Mesothelial cell of epicardium (in vitro differentiated cells): ENCODE data around the gene FCHO2. TPM values are rescaled to one million over a fixed set of nuclear protein-coding genes. Genes with fewer than 3 reads are reported as not detected.
"Not testable (repeated sequence)": the region's sequence is repeated elsewhere in the genome, so short reads cannot be mapped to it uniquely, and the experiment has no call there.

Experiments used
- DNase-seq, 2 experiments: peaks; one replicate each; pipeline ENCODE4 v3.0.0; 2021; ENCODE audit warnings: low spot score in 2 of 2; ENCODE audit not compliant: unreplicated experiment in 2 of 2
- H3K27ac Mint-ChIP-seq: 2 replicates; pipeline ENCODE4 v1.8.0; 2021; ENCODE audit warnings: mixed read lengths
- H3K27me3 Mint-ChIP-seq: 2 replicates; pipeline ENCODE4 v1.8.0; 2021; ENCODE audit warnings: low read depth, mixed read lengths
- H3K36me3 Mint-ChIP-seq: 2 replicates; pipeline ENCODE4 v1.8.0; 2021; ENCODE audit warnings: mixed read lengths
- H3K4me1 Mint-ChIP-seq: 2 replicates; pipeline ENCODE4 v1.8.0; 2021; ENCODE audit warnings: mixed read lengths
- H3K4me3 Mint-ChIP-seq: 2 replicates; pipeline ENCODE4 v1.8.0; 2021; ENCODE audit warnings: mild to moderate bottlenecking, moderate library complexity, mixed read lengths
- H3K9me3 Mint-ChIP-seq: 2 replicates; pipeline ENCODE4 v1.8.0; 2021; ENCODE audit warnings: mixed read lengths
- CTCF ChIP-seq: fragments of 200-600 bp; sonication (generic); IDR thresholded peaks from one replicate; pipeline ENCODE4 v1.5.0; 2021; ENCODE audit warnings: antibody characterized with exemption; ENCODE audit not compliant: unreplicated experiment
- total RNA-seq: library from RNA; stranded (reverse); gene quantifications from 3 replicates; pipeline ENCODE4 v1.2.1, GENCODE V29; 2021

FCHO2 gene
- total RNA-seq, 1 donor from 2014 or later: 28.7 TPM

GRCh38 chr5:72996632-72997031, 40.8 kb downstream of the FCHO2 start:
- Mint-ChIP-seq H3K27me3 (no peaks in the 10 kb centered on the region), H3K27ac (no peak overlapping the region), H3K4me3 (no peak overlapping the region), H3K36me3 (peaks cover 35% of the 10 kb centered on the region), H3K9me3 (peaks cover 19% of the 10 kb centered on the region), H3K4me1 (no peaks in the 10 kb centered on the region)
- DNase-seq: no peak
- TF ChIP-seq CTCF: no peak

DNA sequence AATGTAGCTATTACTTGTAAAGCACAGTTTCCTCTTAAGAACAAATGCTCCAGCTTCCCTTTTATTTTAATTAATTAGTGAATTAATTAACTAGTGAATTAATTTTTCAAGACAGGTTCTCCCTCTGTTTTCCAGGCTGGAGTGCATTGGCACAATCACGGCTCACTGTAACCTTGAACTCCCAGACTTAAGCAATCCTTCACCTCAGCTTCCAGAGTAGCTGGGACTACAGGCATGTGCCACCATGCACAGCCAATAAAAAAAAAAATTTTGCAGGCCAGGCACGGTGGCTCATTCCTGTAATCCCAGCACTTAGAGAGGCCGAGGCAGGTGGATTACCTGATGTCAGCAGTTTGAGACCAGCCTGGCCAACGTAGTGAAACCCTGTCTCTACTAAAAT, 44.1 kb downstream of the FCHO2 start:
- Mint-ChIP-seq H3K9me3 (no peaks in the 10 kb centered on the region), H3K27me3 (no peaks in the 10 kb centered on the region), H3K4me3 (no peak overlapping the region), H3K36me3 (peaks cover 14% of the 10 kb centered on the region), H3K27ac (no peak overlapping the region), H3K4me1 (no peaks in the 10 kb centered on the region)
- no peak for TF ChIP-seq CTCF
- no peak for DNase-seq

GRCh38 chr5:73005886-73006285, 50.0 kb downstream of the FCHO2 start:
- H3K4me1 Mint-ChIP-seq: peaks cover 5% of the 10 kb centered on the region
- peaks cover 2% of the 10 kb centered on the region for H3K36me3 Mint-ChIP-seq
- DNase-seq: no peak
- H3K4me3 Mint-ChIP-seq: no peak overlapping the region
- H3K27me3 Mint-ChIP-seq: no peaks in the 10 kb centered on the region
- TF ChIP-seq CTCF: no peak
- H3K27ac Mint-ChIP-seq: no peak overlapping the region
- no peaks in the 10 kb centered on the region for H3K9me3 Mint-ChIP-seq

GRCh38 chr5:73007051-73007450, 51.2 kb downstream of the FCHO2 start:
- Mint-ChIP-seq H3K27ac (peak overlapping the region; percentile 60), H3K4me3 (no peak overlapping the region), H3K27me3 (no peaks in the 10 kb centered on the region), H3K9me3 (no peaks in the 10 kb centered on the region), H3K4me1 (peaks cover 5% of the 10 kb centered on the region), H3K36me3 (peaks cover 4% of the 10 kb centered on the region)
- DNase-seq: no peak
- no peak for TF ChIP-seq CTCF

- no peaks in the 10 kb centered on the region for H3K27me3 Mint-ChIP-seq
- no peak for DNase-seq
- TF ChIP-seq CTCF: no peak
- peaks cover 5% of the 10 kb centered on the region for H3K4me1 Mint-ChIP-seq
- H3K36me3 Mint-ChIP-seq: peaks cover 8% of the 10 kb centered on the region
- no peaks in the 10 kb centered on the region for H3K9me3 Mint-ChIP-seq
- H3K27ac Mint-ChIP-seq: no peak overlapping the region
- H3K4me3 Mint-ChIP-seq: no peak overlapping the region
Observed at GRCh38 chr5:73008831-73009230, 53.0 kb downstream of the FCHO2 start.

GRCh38 chr5:73011612-73012011, 55.8 kb downstream of the FCHO2 start:
- not testable (repeated sequence) for H3K27ac Mint-ChIP-seq, DNase-seq, H3K4me3 Mint-ChIP-seq, H3K9me3 Mint-ChIP-seq, H3K27me3 Mint-ChIP-seq, H3K4me1 Mint-ChIP-seq
- peaks cover 12% of the 10 kb centered on the region for H3K36me3 Mint-ChIP-seq
